ENCODE measurements around the gene GTPBP6.

GTPBP6 gene

GRCh38 chrX:302975-303374 is 15.6 kb downstream of the GTPBP6 start:
- H3K9me2 ChIP-seq (ENCODE audit: low read depth, low read length), result no peaks in the 10 kb centered on the region
- no peaks in the 10 kb centered on the region for H3K4me1 ChIP-seq (ENCODE audit: insufficient read depth, low read length, severe bottlenecking)
- H3K36me3 ChIP-seq (ENCODE audit: insufficient read depth, low read length), result peaks cover 77% of the 10 kb centered on the region
- H3K79me2 ChIP-seq (ENCODE audit: insufficient read depth, low read length), result no peaks in the 10 kb centered on the region
- no peak for TF ChIP-seq EZH2 (IDR thresholded peaks at IDR 0.05; ENCODE audit: borderline replicate concordance, low read length)
- TF ChIP-seq CTCF (IDR thresholded peaks at IDR 0.05; ENCODE audit: low read length), result no peak
- H3K4me3 ChIP-seq (ENCODE audit: low read depth, low read length, poor library complexity, severe bottlenecking), result no peak overlapping the region
- H3K4me2 ChIP-seq (ENCODE audit: low read length), result no peak overlapping the region
- H3K9me3 ChIP-seq (ENCODE audit: low read length), result no peaks in the 10 kb centered on the region
- H3K27me3 ChIP-seq (ENCODE audit: insufficient read depth, low read length), result no peaks in the 10 kb centered on the region
- H3F3A ChIP-seq (ENCODE audit: insufficient read depth, low read length), result peaks cover 4% of the 10 kb centered on the region; the same call in 1 of the 2 replicates
- no peak overlapping the region for H3K9ac ChIP-seq (ENCODE audit: low read length)
- no peaks in the 10 kb centered on the region for H4K20me1 ChIP-seq (ENCODE audit: insufficient read depth, low read length)
- H2AFZ ChIP-seq (ENCODE audit: low read length), result no peak overlapping the region
- H3K27ac ChIP-seq (ENCODE audit: low read depth, low read length, poor library complexity, severe bottlenecking), result no peak overlapping the region

GRCh38 chrX:300334-300733 is 18.3 kb downstream of the GTPBP6 start:
- Histone ChIP-seq H4K20me1 (ENCODE audit: insufficient read depth, low read length) (no peaks in the 10 kb centered on the region), H3K36me3 (ENCODE audit: insufficient read depth, low read length) (peaks cover 62% of the 10 kb centered on the region)

GRCh38 chrX:298993-299392 is 19.6 kb downstream of the GTPBP6 start:
- no peaks in the 10 kb centered on the region for H3K9me3 ChIP-seq (ENCODE audit: low read length)
- peaks cover 56% of the 10 kb centered on the region for H3K36me3 ChIP-seq (ENCODE audit: insufficient read depth, low read length)
- no peak overlapping the region for H3K27ac ChIP-seq (ENCODE audit: low read depth, low read length, poor library complexity, severe bottlenecking)
- no peak overlapping the region for H2AFZ ChIP-seq (ENCODE audit: low read length)
- no peaks in the 10 kb centered on the region for H3K27me3 ChIP-seq (ENCODE audit: insufficient read depth, low read length)
- TF ChIP-seq CTCF (IDR thresholded peaks at IDR 0.05; ENCODE audit: low read length) (no peak), EZH2 (IDR thresholded peaks at IDR 0.05; ENCODE audit: borderline replicate concordance, low read length) (no peak)
- H3K9ac ChIP-seq (ENCODE audit: low read length), result no peak overlapping the region
- H3K4me1 ChIP-seq (ENCODE audit: insufficient read depth, low read length, severe bottlenecking), result no peaks in the 10 kb centered on the region
- no peaks in the 10 kb centered on the region for H4K20me1 ChIP-seq (ENCODE audit: insufficient read depth, low read length)
- H3K4me3 ChIP-seq (ENCODE audit: low read depth, low read length, poor library complexity, severe bottlenecking), result no peak overlapping the region
- no peak overlapping the region for H3K4me2 ChIP-seq (ENCODE audit: low read length)
- no peaks in the 10 kb centered on the region for H3K79me2 ChIP-seq (ENCODE audit: insufficient read depth, low read length)
- no peaks in the 10 kb centered on the region for H3F3A ChIP-seq (ENCODE audit: insufficient read depth, low read length)
- H3K9me2 ChIP-seq (ENCODE audit: low read depth, low read length), result no peaks in the 10 kb centered on the region

More at GRCh38 chrX:300334-300733, 18.3 kb downstream of the GTPBP6 start:
- H3K27me3 ChIP-seq (ENCODE audit: insufficient read depth, low read length), result no peaks in the 10 kb centered on the region
- no peak overlapping the region for H3K9ac ChIP-seq (ENCODE audit: low read length)
- H3K4me1 ChIP-seq (ENCODE audit: insufficient read depth, low read length, severe bottlenecking), result no peaks in the 10 kb centered on the region
- no peaks in the 10 kb centered on the region for H3K79me2 ChIP-seq (ENCODE audit: insufficient read depth, low read length)
- H3K9me3 ChIP-seq (ENCODE audit: low read length), result no peaks in the 10 kb centered on the region
- no peak overlapping the region for H2AFZ ChIP-seq (ENCODE audit: low read length)
- no peak overlapping the region for H3K4me3 ChIP-seq (ENCODE audit: low read depth, low read length, poor library complexity, severe bottlenecking)
- no peak for TF ChIP-seq EZH2 (IDR thresholded peaks at IDR 0.05; ENCODE audit: borderline replicate concordance, low read length)
- no peak for TF ChIP-seq CTCF (IDR thresholded peaks at IDR 0.05; ENCODE audit: low read length)
- H3K4me2 ChIP-seq (ENCODE audit: low read length), result no peak overlapping the region
- H3K9me2 ChIP-seq (ENCODE audit: low read depth, low read length), result no peaks in the 10 kb centered on the region
- H3F3A ChIP-seq (ENCODE audit: insufficient read depth, low read length), result no peaks in the 10 kb centered on the region
- no peak overlapping the region for H3K27ac ChIP-seq (ENCODE audit: low read depth, low read length, poor library complexity, severe bottlenecking)

Measured in OCI-LY1 (cell line).